ENCODE measurements around the gene FLNB. TPM values are rescaled to one million over a fixed set of nuclear protein-coding genes. Genes with fewer than 3 reads are reported as not detected.
A peak's percentile ranks its signal among the peaks of the same experiment; 100 is the strongest.
"Not testable (repeated sequence)": the region's sequence is repeated elsewhere in the genome, so short reads cannot be mapped to it uniquely, and the experiment has no call there.

Gene FLNB
- total RNA-seq, 2 experiments from 2014 or later = 33.3 to 37.9 TPM

DNA sequence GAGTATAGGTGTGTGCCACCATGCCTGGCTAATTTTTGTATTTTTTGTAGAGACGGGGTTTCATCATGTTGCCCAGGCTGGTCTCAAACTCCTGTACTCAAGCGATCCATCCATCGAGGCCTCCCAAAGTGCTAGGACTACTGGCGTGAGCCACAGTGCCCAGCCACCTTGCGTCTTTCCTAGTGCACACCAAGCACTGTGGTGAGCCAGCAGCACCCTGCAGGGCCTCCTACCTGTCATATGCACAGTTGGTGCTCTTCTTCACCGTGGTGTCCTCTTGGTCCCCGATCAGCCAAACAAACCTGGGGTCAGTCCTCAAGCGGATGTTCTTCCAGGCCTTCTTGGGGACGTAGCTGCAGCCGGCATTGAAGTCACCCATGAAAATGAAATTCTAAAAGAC lies 189.4 kb downstream of the FLNB start:
- H3K27ac Mint-ChIP-seq = no peak overlapping the region
- H3K4me1 Mint-ChIP-seq = no peaks in the 10 kb centered on the region
- no peak for DNase-seq
- H3K27me3 Mint-ChIP-seq = peaks cover 12% of the 10 kb centered on the region
- no peak overlapping the region for H3K4me3 Mint-ChIP-seq
- no peaks in the 10 kb centered on the region for H3K36me3 Mint-ChIP-seq (ENCODE audit: low read depth)
- ChIA-PET POLR2A (no interaction called here), CTCF (interaction anchor here (1.1 to 1.6 kb wide), 2 partner anchors 19 to 30 kb away, joined by 4 to 8 read pairs; no protein-coding TSS in a partner anchor)
- H3K9me3 Mint-ChIP-seq = no peaks in the 10 kb centered on the region

GRCh38 chr3:58198362-58198761 lies 190.1 kb downstream of the FLNB start:
- CTCF ChIA-PET = no interaction called here

DNA sequence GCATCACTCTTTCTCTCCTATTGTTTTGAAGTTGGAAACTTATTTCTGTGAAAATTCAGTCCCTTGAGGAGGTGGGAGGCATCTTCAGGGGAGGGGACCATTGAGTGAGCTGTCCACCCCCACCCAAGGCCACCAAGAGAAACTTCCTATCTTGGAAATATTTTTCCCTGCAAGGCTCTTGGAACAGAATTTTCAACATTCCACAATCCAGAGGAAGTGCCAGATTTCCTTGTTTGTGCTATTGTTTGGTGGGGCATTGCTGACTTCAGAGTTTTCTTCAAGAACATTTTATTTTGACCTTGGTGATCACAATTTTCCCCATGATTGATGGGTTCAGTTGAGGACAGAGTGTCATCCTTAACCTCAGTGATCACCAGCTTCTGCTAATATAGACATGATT lies 190.6 kb downstream of the FLNB start:
- H3K27me3 Mint-ChIP-seq = peaks cover 18% of the 10 kb centered on the region
- peaks cover 4% of the 10 kb centered on the region for H3K36me3 Mint-ChIP-seq (ENCODE audit: low read depth)
- DNase-seq = no peak
- no peak overlapping the region for H3K4me3 Mint-ChIP-seq
- ChIA-PET POLR2A (no interaction called here), CTCF (no interaction called here)
- no peaks in the 10 kb centered on the region for H3K4me1 Mint-ChIP-seq
- H3K27ac Mint-ChIP-seq = no peak overlapping the region
- no peaks in the 10 kb centered on the region for H3K9me3 Mint-ChIP-seq

More at GRCh38 chr3:58198362-58198761, 190.1 kb downstream of the FLNB start:
- no peak overlapping the region for H3K4me3 Mint-ChIP-seq
- H3K9me3 Mint-ChIP-seq = no peaks in the 10 kb centered on the region
- H3K27me3 Mint-ChIP-seq = peaks cover 18% of the 10 kb centered on the region
- H3K36me3 Mint-ChIP-seq (ENCODE audit: low read depth) = peaks cover 4% of the 10 kb centered on the region
- no peak overlapping the region for H3K27ac Mint-ChIP-seq
- POLR2A ChIA-PET = no interaction called here
- DNase-seq = no peak
- no peaks in the 10 kb centered on the region for H3K4me1 Mint-ChIP-seq

DNA sequence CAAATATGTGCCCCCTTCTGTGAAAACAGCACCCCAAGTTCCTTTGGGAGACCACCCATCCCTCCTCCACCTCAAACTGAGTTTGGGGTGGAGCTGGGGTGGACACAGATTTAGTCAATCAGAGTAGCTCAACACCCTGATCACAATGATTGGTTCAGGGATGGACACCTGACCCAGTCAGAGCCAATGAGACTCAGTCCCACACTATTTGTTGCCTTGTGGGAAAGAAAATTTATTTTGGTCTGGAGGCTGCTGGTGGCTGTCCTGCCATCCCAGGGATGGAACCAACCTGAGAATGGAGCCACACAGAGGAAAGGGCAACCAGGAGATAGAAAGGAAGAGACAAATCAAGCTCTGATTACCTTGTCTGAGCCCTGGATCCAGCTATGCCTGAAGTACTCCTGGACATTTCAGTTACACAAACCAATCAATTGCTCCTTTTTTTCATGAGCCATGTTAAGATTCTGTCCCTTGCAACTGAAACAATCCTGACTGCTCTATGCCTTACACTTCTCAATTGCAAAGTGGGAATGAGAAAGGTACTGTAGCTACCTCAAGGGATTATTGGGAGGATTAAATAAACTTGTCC lies 192.0 kb downstream of the FLNB start:
- CTCF ChIA-PET = interaction anchor here (3.8 kb wide), 1 partner anchor 17 kb away, joined by 20 read pairs; no protein-coding TSS in a partner anchor
- H3K27ac Mint-ChIP-seq = no peak overlapping the region
- no peak overlapping the region for H3K4me3 Mint-ChIP-seq
- no peaks in the 10 kb centered on the region for H3K4me1 Mint-ChIP-seq
- peaks cover 4% of the 10 kb centered on the region for H3K36me3 Mint-ChIP-seq (ENCODE audit: low read depth)
- DNase-seq = no peak
- POLR2A ChIA-PET = no interaction called here
- H3K27me3 Mint-ChIP-seq = peaks cover 18% of the 10 kb centered on the region
- no peaks in the 10 kb centered on the region for H3K9me3 Mint-ChIP-seq

- ChIA-PET CTCF (interaction anchor here (1.2 to 3.8 kb wide), 2 partner anchors 11 to 16 kb away, joined by 4 to 20 read pairs; no protein-coding TSS in a partner anchor), POLR2A (no interaction called here)
- H3K27ac Mint-ChIP-seq = no peak overlapping the region
Measured at GRCh38 chr3:58200846-58201355, 192.7 kb downstream of the FLNB start.

DNA sequence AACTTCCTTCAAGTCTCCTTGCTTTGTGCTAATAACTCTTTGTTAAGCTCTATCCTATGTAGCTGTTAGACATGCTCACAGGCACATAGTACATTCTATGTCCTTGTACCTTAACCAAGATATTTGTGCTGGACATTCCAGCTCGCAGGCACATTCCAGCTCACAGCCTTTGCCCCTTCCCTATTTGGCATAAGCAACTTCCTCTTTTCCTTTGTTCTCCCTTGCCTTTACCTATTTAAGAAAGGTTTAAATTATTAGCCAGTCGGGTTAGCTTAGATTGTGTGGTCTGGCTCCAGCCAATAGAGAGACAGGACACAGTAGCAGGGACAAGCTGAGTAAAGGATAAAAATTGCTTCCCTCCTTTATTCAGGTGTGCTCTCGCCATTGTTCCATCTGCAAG lies 193.2 kb downstream of the FLNB start:
- H3K4me1 Mint-ChIP-seq; H3K4me3 Mint-ChIP-seq; H3K27ac Mint-ChIP-seq; POLR2A ChIA-PET; DNase-seq; H3K36me3 Mint-ChIP-seq (ENCODE audit: low read depth); H3K9me3 Mint-ChIP-seq: not testable (repeated sequence)
- CTCF ChIA-PET = interaction anchor here (1.0 to 3.8 kb wide), 5 partner anchors 12 to 105 kb away, joined by 3 to 20 read pairs (median 4); partner anchors contain the start of genes HTD2 and RPP14
- H3K27me3 Mint-ChIP-seq = peaks cover 18% of the 10 kb centered on the region

More at GRCh38 chr3:58200846-58201355, 192.7 kb downstream of the FLNB start:
- Mint-ChIP-seq H3K4me1 (peaks cover 2% of the 10 kb centered on the region), H3K27me3 (peaks cover 18% of the 10 kb centered on the region), H3K9me3 (no peaks in the 10 kb centered on the region), H3K36me3 (ENCODE audit: low read depth) (peaks cover 4% of the 10 kb centered on the region), H3K4me3 (no peak overlapping the region)
- DNase-seq = no peak

GRCh38 chr3:58202917-58203360 lies 194.7 kb downstream of the FLNB start:
- CTCF ChIA-PET = interaction anchor here (1.0 to 3.8 kb wide), 5 partner anchors 10 to 25 kb away, joined by 3 to 20 read pairs (median 4); no protein-coding TSS in a partner anchor
- H3K9me3 Mint-ChIP-seq = no peaks in the 10 kb centered on the region
- no peak overlapping the region for H3K27ac Mint-ChIP-seq
- H3K4me1 Mint-ChIP-seq = peaks cover 6% of the 10 kb centered on the region
- peaks cover 4% of the 10 kb centered on the region for H3K36me3 Mint-ChIP-seq (ENCODE audit: low read depth)
- H3K27me3 Mint-ChIP-seq = peaks cover 21% of the 10 kb centered on the region
- no peak overlapping the region for H3K4me3 Mint-ChIP-seq
- POLR2A ChIA-PET = no interaction called here
- no peak for DNase-seq

DNA sequence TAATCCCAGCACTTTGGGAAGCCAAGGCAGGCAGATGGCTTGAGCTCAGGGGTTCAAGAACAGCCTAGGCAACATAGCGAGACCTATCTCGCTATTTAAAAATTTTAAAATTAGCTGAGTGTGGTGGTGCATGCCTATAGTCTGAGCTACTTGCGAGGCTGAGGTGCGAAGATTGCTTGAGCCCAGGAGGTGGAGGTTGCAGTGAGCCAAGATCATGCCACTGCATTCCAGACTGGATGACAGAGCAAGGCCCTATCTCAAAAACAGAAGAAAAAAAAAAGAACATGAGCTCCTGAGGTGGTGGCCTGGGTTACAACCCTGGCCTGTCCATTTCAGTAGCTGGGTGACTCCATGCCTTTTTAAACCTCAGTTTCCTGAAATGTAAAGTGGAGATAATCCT lies 195.3 kb downstream of the FLNB start:
- ChIA-PET CTCF (interaction anchor here (1.0 to 1.7 kb wide), 3 partner anchors 9 to 25 kb away, joined by 3 to 4 read pairs (median 3); no protein-coding TSS in a partner anchor), POLR2A (no interaction called here)
- no peak overlapping the region for H3K4me3 Mint-ChIP-seq
- H3K27ac Mint-ChIP-seq = no peak overlapping the region
- no peaks in the 10 kb centered on the region for H3K9me3 Mint-ChIP-seq
- DNase-seq = no peak
- peaks cover 25% of the 10 kb centered on the region for H3K27me3 Mint-ChIP-seq
- peaks cover 6% of the 10 kb centered on the region for H3K4me1 Mint-ChIP-seq
- H3K36me3 Mint-ChIP-seq (ENCODE audit: low read depth) = peaks cover 4% of the 10 kb centered on the region

DNA sequence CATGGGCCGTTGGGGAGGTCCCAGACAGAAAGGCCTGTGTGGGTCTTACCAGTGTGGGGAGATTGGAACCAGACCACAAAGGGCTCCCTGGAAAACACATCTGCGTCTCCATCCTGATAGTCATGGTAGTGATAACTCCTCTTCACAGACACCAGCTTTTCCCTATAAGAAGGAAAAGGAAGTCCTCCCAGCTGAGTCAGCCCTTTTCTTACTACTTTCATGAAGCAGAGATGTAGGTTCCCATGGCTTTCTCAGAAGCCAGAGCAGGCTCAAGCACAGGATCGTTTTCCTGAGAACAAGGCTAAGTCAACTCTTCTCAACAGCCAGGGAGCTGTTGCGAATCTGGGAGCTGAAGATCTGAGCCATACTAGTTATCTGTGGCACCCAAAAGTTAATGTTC lies 196.5 kb downstream of the FLNB start:
- no peak for DNase-seq
- Mint-ChIP-seq H3K36me3 (ENCODE audit: low read depth) (peaks cover 4% of the 10 kb centered on the region), H3K4me1 (peaks cover 6% of the 10 kb centered on the region), H3K9me3 (no peaks in the 10 kb centered on the region), H3K27me3 (peaks cover 30% of the 10 kb centered on the region), H3K27ac (no peak overlapping the region), H3K4me3 (no peak overlapping the region)
- ChIA-PET POLR2A (no interaction called here), CTCF (interaction anchor here (0.6 to 1.5 kb wide), 3 partner anchors 12 to 14 kb away, joined by 3 to 4 read pairs (median 3); no protein-coding TSS in a partner anchor)

GRCh38 chr3:58205981-58206380 lies 197.8 kb downstream of the FLNB start:
- ChIA-PET POLR2A (no interaction called here), CTCF (interaction anchor here (0.9 to 1.5 kb wide), 3 partner anchors 9 to 13 kb away, joined by 3 to 4 read pairs (median 4); no protein-coding TSS in a partner anchor)
- Mint-ChIP-seq H3K4me1 (peaks cover 6% of the 10 kb centered on the region), H3K27me3 (peaks cover 32% of the 10 kb centered on the region), H3K4me3 (no peak overlapping the region), H3K36me3 (ENCODE audit: low read depth) (peaks cover 4% of the 10 kb centered on the region), H3K9me3 (no peaks in the 10 kb centered on the region), H3K27ac (no peak overlapping the region)
- no peak for DNase-seq

DNA sequence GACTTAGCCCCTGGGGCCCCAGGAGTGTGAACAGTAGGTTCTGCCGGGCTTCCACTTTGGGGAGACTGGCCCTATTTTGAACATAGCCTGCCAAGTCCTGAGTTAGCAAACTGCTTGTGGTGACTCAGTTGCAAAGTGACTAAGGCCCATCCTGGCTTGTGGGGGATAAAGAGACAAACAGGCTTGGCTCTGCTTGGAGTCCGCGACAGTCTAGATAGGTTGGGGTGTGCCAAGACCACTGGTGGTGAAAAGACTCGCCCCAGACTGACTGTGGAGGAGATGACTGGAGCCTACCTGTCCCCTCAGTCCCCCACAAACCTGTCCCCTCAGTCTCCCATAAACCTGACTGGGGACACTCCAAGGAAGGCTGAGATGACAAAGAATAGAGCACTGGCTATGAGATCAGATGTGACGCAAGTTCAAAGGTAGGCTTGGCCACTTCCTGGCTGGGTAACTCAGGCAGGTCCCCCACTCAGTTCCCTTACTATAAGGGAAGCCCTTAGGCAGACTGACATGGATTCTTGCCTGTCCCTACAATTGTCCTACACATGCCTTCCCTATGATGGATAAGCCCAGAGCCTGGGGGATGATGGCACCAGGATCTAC lies 198.3 kb downstream of the FLNB start:
- POLR2A ChIA-PET = no interaction called here
- CTCF ChIA-PET = no interaction called here
- H3K36me3 Mint-ChIP-seq (ENCODE audit: low read depth) = peaks cover 4% of the 10 kb centered on the region
- DNase-seq = peak; percentile 28
- H3K4me1 Mint-ChIP-seq = peaks cover 6% of the 10 kb centered on the region
- no peak overlapping the region for H3K4me3 Mint-ChIP-seq
- no peaks in the 10 kb centered on the region for H3K9me3 Mint-ChIP-seq
- no peak overlapping the region for H3K27ac Mint-ChIP-seq
- peaks cover 33% of the 10 kb centered on the region for H3K27me3 Mint-ChIP-seq

GRCh38 chr3:58207954-58208353 lies 199.7 kb downstream of the FLNB start:
- H3K9me3 Mint-ChIP-seq = no peaks in the 10 kb centered on the region
- H3K4me3 Mint-ChIP-seq = no peak overlapping the region
- CTCF ChIA-PET = interaction anchor here (0.5 to 2.2 kb wide), 4 partner anchors 10 to 360 kb away, joined by 3 to 13 read pairs (median 4); no protein-coding TSS in a partner anchor
- H3K4me1 Mint-ChIP-seq = peaks cover 6% of the 10 kb centered on the region
- POLR2A ChIA-PET = interaction anchor here (1.3 kb wide), 1 partner anchor 15 kb away, joined by 3 read pairs; no protein-coding TSS in a partner anchor
- peaks cover 4% of the 10 kb centered on the region for H3K36me3 Mint-ChIP-seq (ENCODE audit: low read depth)
- H3K27ac Mint-ChIP-seq = no peak overlapping the region
- H3K27me3 Mint-ChIP-seq = peaks cover 32% of the 10 kb centered on the region
- no peak for DNase-seq

- peaks cover 30% of the 10 kb centered on the region for H3K27me3 Mint-ChIP-seq
- DNase-seq = no peak
- H3K36me3 Mint-ChIP-seq (ENCODE audit: low read depth) = no peaks in the 10 kb centered on the region
- no peaks in the 10 kb centered on the region for H3K9me3 Mint-ChIP-seq
- H3K4me1 Mint-ChIP-seq = peaks cover 13% of the 10 kb centered on the region
- no peak overlapping the region for H3K27ac Mint-ChIP-seq
- H3K4me3 Mint-ChIP-seq = no peak overlapping the region
- ChIA-PET CTCF (interaction anchor here (1.3 kb wide), 1 partner anchor 9 kb away, joined by 7 read pairs; no protein-coding TSS in a partner anchor), POLR2A (no interaction called here)
Measured at GRCh38 chr3:58209933-58210332, 201.7 kb downstream of the FLNB start.
